Right lobe of liver (tissue), 6 donors: ENCODE results near the gene SFXN3. TPM values are rescaled to one million over a fixed set of nuclear protein-coding genes. Genes with fewer than 3 reads are reported as not detected.

Experiments
- ATAC-seq, 4 donors: fragments of 200-7000 bp; cut with Tn5 transposase; one replicate each; pipeline ENCODE4 v1.9.1; 2020; ENCODE audit warnings: mild to moderate bottlenecking in 4 of 4, moderate library complexity in 4 of 4
- DNase-seq, 3 donors: peaks; one replicate each; pipeline ENCODE4 v3.0.0-alpha.2; 2020
- H3K27ac ChIP-seq, 3 donors: fragments of 200-600 bp; one replicate each; pipeline ENCODE4 v1.8.0; 2022
- H3K27me3 ChIP-seq, 2 donors: fragments of 200-600 bp; one replicate each; pipeline ENCODE4 v1.8.0; 2022
- H3K36me3 ChIP-seq, 4 donors: fragments of 200-600 bp; sonication (generic) in 1 of 4; one replicate each; pipeline versions ENCODE4 v1.5.1 to v1.8.0; 2017 to 2022; ENCODE audit warnings: control low read depth in 1 of 4
- H3K4me1 ChIP-seq, 4 donors: fragments of 200-600 bp; sonication (generic) in 1 of 4; one replicate each; pipeline versions ENCODE4 v1.5.1 to v1.8.0; 2017 to 2022; ENCODE audit warnings: control low read depth in 1 of 4
- H3K4me3 ChIP-seq, 3 donors: fragments of 200-600 bp; one replicate each; pipeline ENCODE4 v1.8.0; 2022
- H3K9me3 ChIP-seq, 4 donors: fragments of 200-600 bp; sonication (generic) in 1 of 4; one replicate each; pipeline versions ENCODE4 v1.5.1 to v1.8.0; 2017 to 2022; ENCODE audit warnings: control low read depth in 1 of 4
- POLR2A ChIP-seq: fragments of 450-650 bp; IDR thresholded peaks from one replicate; pipeline ENCODE4 v1.6.1; 2017; ENCODE audit warnings: antibody characterized with exemption, mild to moderate bottlenecking
- WGBS: methylation state at CpG from one replicate; pipeline ENCODE4 v1.1.6; 2018; ENCODE audit warnings: low coverage, low lambda C conversion rate; ENCODE audit not compliant: insufficient coverage; ENCODE audit errors: missing lambda C conversion rate; 5-methylcytosine and 5-hydroxymethylcytosine counted together
- intact Hi-C, 2 donors: fragments of 100-400 bp; cut with DNase I; formaldehyde crosslinking; loops; one replicate each; pipeline versions ENCODE4 v1.11.2 to v1.14.1; 2022
- total RNA-seq, 6 experiments: library from RNA; depleted of rRNA in 2 of 6; stranded (reverse); fragments of >200 nt in 2 of 6; fragmentation: NEBNext Ultra II Directional in 3 of 6; extraction: Animal tissue kit (Norgen Biotek cat#: 25700) in 3 of 6; gene quantifications; one replicate each; pipeline versions ENCODE4 v1.1.0 to v1.2.4, GENCODE V29; 2016 to 2023
- TF ChIP-seq, protein P1 (sequence below), 4 donors: fragments of 200-600 bp in 3 of 4; fragments of 450-650 bp in 1 of 4; IDR thresholded peaks; one replicate each; pipeline versions ENCODE4 v1.5.1 to v1.8.0; 2016 to 2022; ENCODE audit warnings: antibody characterized with exemption in 4 of 4, mild to moderate bottlenecking in 2 of 4
- donor health status: DM: no; HTN: yes; CAD: no.
- donor health status: DM: no; HTN: no; CAD: no.
- donor health status: DM: no; HTN: no; CAD: no.
- donor health status: DM: no; HTN: yes; CAD: no.
- donor health status: DM: no; HTN: yes; CAD: no.

Gene SFXN3
- total RNA-seq, 6 experiments from 2014 or later, result 4.0 to 17.0 (median 7.6) TPM

DNA sequence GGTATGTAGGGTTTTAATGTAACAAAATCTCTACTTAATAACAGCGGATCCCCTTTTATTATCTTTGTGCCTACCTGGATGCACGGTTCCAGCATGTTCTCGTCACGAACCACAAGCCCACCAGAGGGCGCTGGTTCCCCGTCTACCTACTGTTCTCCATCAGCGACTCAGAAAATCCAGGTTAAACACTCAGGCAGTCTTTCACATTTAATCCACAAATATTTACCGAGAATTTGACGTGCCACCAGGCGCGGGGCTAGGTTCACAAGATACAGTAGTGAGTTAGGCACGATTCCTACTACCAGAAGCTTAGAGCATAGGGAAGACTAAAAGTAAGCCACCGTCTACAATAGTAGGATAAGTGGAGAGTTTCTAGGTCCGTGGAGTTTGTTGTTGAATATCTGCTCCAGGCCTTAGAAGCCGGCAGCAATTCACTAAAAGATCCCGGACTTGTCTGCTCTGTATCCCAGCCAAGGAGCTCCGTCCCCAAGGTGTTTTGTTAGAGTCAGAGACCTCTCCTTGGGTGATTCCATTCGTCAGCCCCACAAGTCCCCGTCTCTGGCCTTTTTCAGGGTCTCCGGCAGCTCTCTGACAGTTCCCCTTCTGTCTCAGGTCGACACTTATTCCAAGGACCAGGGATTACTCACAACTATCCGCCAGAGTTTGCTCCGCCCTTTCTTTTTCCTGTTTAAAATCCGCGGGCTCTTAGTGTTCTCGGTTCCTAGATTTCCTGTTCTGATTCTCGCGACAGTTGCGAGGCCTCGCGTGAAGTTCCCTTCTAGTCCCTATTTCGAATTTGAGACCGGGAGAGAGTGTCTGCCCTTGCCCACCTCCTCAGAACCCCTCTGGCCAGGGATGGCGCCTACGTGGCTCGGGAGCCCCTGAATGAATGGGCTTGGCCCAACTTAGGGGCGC lies 29.3 kb downstream of the SFXN3 start:
- peaks cover 0 to 17% (median 9%) of the 10 kb centered on the region in 4 donors for H3K4me1 ChIP-seq
- H3K36me3 ChIP-seq, result no peaks in the 10 kb centered on the region
- DNase-seq (peak; percentile 91 to 94 (median 93)), ATAC-seq (peak; percentile 77 to 83 (median 80))
- H3K27ac ChIP-seq, result peak overlapping the region; percentile 92 to 98 (median 96)
- H3K4me3 ChIP-seq, result peak overlapping the region; percentile 60 to 84 (median 83)
- intact Hi-C loops, result no loop called here
- 0% methylated on average over 37 of the region's 37 CpGs for WGBS
- TF ChIP-seq, protein P1, sequence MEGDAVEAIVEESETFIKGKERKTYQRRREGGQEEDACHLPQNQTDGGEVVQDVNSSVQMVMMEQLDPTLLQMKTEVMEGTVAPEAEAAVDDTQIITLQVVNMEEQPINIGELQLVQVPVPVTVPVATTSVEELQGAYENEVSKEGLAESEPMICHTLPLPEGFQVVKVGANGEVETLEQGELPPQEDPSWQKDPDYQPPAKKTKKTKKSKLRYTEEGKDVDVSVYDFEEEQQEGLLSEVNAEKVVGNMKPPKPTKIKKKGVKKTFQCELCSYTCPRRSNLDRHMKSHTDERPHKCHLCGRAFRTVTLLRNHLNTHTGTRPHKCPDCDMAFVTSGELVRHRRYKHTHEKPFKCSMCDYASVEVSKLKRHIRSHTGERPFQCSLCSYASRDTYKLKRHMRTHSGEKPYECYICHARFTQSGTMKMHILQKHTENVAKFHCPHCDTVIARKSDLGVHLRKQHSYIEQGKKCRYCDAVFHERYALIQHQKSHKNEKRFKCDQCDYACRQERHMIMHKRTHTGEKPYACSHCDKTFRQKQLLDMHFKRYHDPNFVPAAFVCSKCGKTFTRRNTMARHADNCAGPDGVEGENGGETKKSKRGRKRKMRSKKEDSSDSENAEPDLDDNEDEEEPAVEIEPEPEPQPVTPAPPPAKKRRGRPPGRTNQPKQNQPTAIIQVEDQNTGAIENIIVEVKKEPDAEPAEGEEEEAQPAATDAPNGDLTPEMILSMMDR (IDR thresholded peaks at IDR 0.05), result peak; percentile 79 to 92 (median 90)
- no peak for TF ChIP-seq POLR2A
- no peaks in the 10 kb centered on the region for H3K27me3 ChIP-seq
- H3K9me3 ChIP-seq, result no peaks in the 10 kb centered on the region

- WGBS, result 0% methylated on average over 7 of the region's 67 CpGs
- no peaks in the 10 kb centered on the region for H3K9me3 ChIP-seq
- peak overlapping the region; percentile 92 to 98 (median 96) for H3K27ac ChIP-seq
- peak overlapping the region; percentile 60 to 84 (median 83) for H3K4me3 ChIP-seq
- TF ChIP-seq, protein P1 (IDR thresholded peaks at IDR 0.05), result peak in 1 of 4 donors; percentile 5
- peak; percentile 42 for TF ChIP-seq POLR2A
- DNase-seq, result peak; percentile 95 to 97 (median 95)
- ATAC-seq, result peak; percentile 89 to 93 (median 91)
- peaks cover 0 to 20% (median 10%) of the 10 kb centered on the region in 4 donors for H3K4me1 ChIP-seq
- H3K36me3 ChIP-seq, result no peaks in the 10 kb centered on the region
- H3K27me3 ChIP-seq, result no peaks in the 10 kb centered on the region
- intact Hi-C loops, result no loop called here
Observed at GRCh38 chr10:101060951-101061623, 30.1 kb downstream of the SFXN3 start.

DNA sequence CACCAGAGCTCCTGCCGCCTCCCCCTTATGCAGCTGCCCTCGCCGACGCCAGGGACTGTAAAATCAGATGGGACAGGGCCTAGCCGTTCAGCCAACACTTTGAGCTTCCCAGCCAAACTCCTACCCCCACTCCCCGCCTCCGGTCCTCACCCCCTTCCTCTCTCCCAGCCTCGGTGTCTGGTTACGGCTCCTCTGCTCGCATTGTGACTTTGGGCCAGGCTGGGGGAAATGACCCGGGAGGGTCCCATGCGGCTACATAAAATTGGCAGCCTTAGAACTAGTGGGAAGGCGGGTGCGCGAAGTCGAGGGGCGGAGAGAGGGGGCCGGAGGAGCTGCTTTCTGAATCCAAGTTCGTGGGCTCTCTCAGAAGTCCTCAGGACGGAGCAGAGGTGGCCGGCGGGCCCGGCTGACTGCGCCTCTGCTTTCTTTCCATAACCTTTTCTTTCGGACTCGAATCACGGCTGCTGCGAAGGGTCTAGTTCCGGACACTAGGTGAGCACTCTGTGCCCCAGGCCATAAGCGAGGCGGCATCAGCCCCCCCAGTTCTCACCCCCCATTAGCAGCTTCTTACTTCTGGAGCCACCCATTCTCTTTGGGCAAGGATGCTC lies 30.7 kb downstream of the SFXN3 start, which contains the start of gene KAZALD1:
TSS of gene KAZALD1 (plus strand) at position 366 of the 608 bp plus-strand sequence. CDS start 604 bp downstream, outside the sequence.
- DNase-seq (peak in 1 of 3 donors; percentile 50), ATAC-seq (no peak)
- Histone ChIP-seq H3K36me3 (no peaks in the 10 kb centered on the region), H3K27me3 (no peaks in the 10 kb centered on the region), H3K9me3 (no peaks in the 10 kb centered on the region), H3K27ac (peak within 1 kb of the TSS; percentile 92 to 98 (median 96)), H3K4me1 (peaks cover 0 to 26% (median 10%) of the 10 kb centered on the region in 4 donors), H3K4me3 (peak within 1 kb of the TSS; percentile 60 to 84 (median 83))
- TF ChIP-seq, protein P1 (IDR thresholded peaks at IDR 0.05), result no peak
- no peak for TF ChIP-seq POLR2A
- intact Hi-C loops, result no loop called here
- 61% methylated on average over 14 of the region's 31 CpGs for WGBS
